SW 1271 (cell line): Measurements from ENCODE around the gene C18orf32.
"Not testable (repeated sequence)": the region's sequence is repeated elsewhere in the genome, so short reads cannot be mapped to it uniquely, and the experiment has no call there.

Experiments used
- DNase-seq, 2 experiments: peaks; one replicate each; lab custom pipeline; 2025; lab: John Stamatoyannopoulos, UW

Gene C18orf32

GRCh38 chr18:49467599-49467998 lies 19.4 kb downstream of the C18orf32 start:
- no peak for DNase-seq

- no peak for DNase-seq
Observed at GRCh38 chr18:49467019-49467563, 19.9 kb downstream of the C18orf32 start.

GRCh38 chr18:49464718-49465598 lies 22.1 kb downstream of the C18orf32 start:
- DNase-seq: peak in 1 of 2 experiments; percentile 17

GRCh38 chr18:49461602-49461977 lies 25.4 kb downstream of the C18orf32 start:
- no peak for DNase-seq

- no peak for DNase-seq
Observed at GRCh38 chr18:49460976-49461601, 25.9 kb downstream of the C18orf32 start.

GRCh38 chr18:49459404-49460171 lies 27.4 kb downstream of the C18orf32 start:
- DNase-seq: peak in 1 of 2 experiments; percentile 3

- DNase-seq: no peak
Observed at GRCh38 chr18:49457616-49458015, 29.4 kb downstream of the C18orf32 start.

- no peak for DNase-seq
Observed at GRCh38 chr18:49456794-49457193, 30.2 kb downstream of the C18orf32 start.

GRCh38 chr18:49452534-49452933 lies 34.5 kb downstream of the C18orf32 start:
- not testable (repeated sequence) for DNase-seq

GRCh38 chr18:49447810-49448745 lies 39.0 kb downstream of the C18orf32 start:
- DNase-seq: peak in 1 of 2 experiments; percentile 6

GRCh38 chr18:49446481-49446880 lies 40.6 kb downstream of the C18orf32 start:
- no peak for DNase-seq

- no peak for DNase-seq
Observed at GRCh38 chr18:49444581-49444980, 42.5 kb downstream of the C18orf32 start.

- DNase-seq: no peak
Observed at GRCh38 chr18:49443837-49444236, 43.2 kb downstream of the C18orf32 start.

GRCh38 chr18:49441338-49441938 lies 45.6 kb downstream of the C18orf32 start:
- DNase-seq: no peak

GRCh38 chr18:49435170-49435569 lies 51.9 kb downstream of the C18orf32 start:
- no peak for DNase-seq

- no peak for DNase-seq
Observed at GRCh38 chr18:49432602-49433001, 54.4 kb downstream of the C18orf32 start.

GRCh38 chr18:49431165-49431962 lies 55.7 kb downstream of the C18orf32 start:
- DNase-seq: no peak
